ENCODE data around the gene YY1AP1.
"Not testable (repeated sequence)": the region's sequence is repeated elsewhere in the genome, so short reads cannot be mapped to it uniquely, and the experiment has no call there.

The YY1AP1 gene

GRCh38 chr1:155640367-155640766 lies 48.2 kb downstream of the YY1AP1 start:
- no peak for TF ChIP-seq CTCF (IDR thresholded peaks at IDR 0.05; ENCODE audit: poor library complexity, severe bottlenecking)
- Histone ChIP-seq H3K27me3 (ENCODE audit: insufficient read depth, poor library complexity, severe bottlenecking) (no peaks in the 10 kb centered on the region), H3K4me1 (ENCODE audit: insufficient read depth, poor library complexity, severe bottlenecking) (peaks cover 3% of the 10 kb centered on the region), H3K36me3 (ENCODE audit: low read depth) (peaks cover 5% of the 10 kb centered on the region), H3K4me3 (ENCODE audit: severe bottlenecking) (no peak overlapping the region), H3K27ac (ENCODE audit: poor library complexity, severe bottlenecking) (no peak overlapping the region), H3K9me3 (ENCODE audit: severe bottlenecking) (peaks cover 12% of the 10 kb centered on the region)
- DNase-seq (ENCODE audit: low spot score): no peak
- ATAC-seq (ENCODE audit: low read depth): no peak

GRCh38 chr1:155636397-155637153 lies 52.0 kb downstream of the YY1AP1 start:
- Histone ChIP-seq H3K36me3 (ENCODE audit: low read depth) (no peaks in the 10 kb centered on the region), H3K27me3 (ENCODE audit: insufficient read depth, poor library complexity, severe bottlenecking) (no peaks in the 10 kb centered on the region), H3K4me3 (ENCODE audit: severe bottlenecking) (no peak overlapping the region), H3K9me3 (ENCODE audit: severe bottlenecking) (no peaks in the 10 kb centered on the region), H3K27ac (ENCODE audit: poor library complexity, severe bottlenecking) (no peak overlapping the region), H3K4me1 (ENCODE audit: insufficient read depth, poor library complexity, severe bottlenecking) (no peaks in the 10 kb centered on the region)
- ATAC-seq (ENCODE audit: low read depth) (no peak), DNase-seq (ENCODE audit: low spot score) (no peak)
- no peak for TF ChIP-seq CTCF (IDR thresholded peaks at IDR 0.05; ENCODE audit: poor library complexity, severe bottlenecking)

- DNase-seq (ENCODE audit: low spot score); H3K9me3 ChIP-seq (ENCODE audit: severe bottlenecking): not testable (repeated sequence)
Observed at GRCh38 chr1:155626428-155626827, 62.1 kb downstream of the YY1AP1 start.

GRCh38 chr1:155623357-155623756 lies 65.2 kb downstream of the YY1AP1 start:
- no peak for DNase-seq (ENCODE audit: low spot score)
- no peaks in the 10 kb centered on the region for H3K36me3 ChIP-seq (ENCODE audit: low read depth)
- H3K4me3 ChIP-seq (ENCODE audit: severe bottlenecking): no peak overlapping the region
- H3K9me3 ChIP-seq (ENCODE audit: severe bottlenecking): no peaks in the 10 kb centered on the region
- no peaks in the 10 kb centered on the region for H3K4me1 ChIP-seq (ENCODE audit: insufficient read depth, poor library complexity, severe bottlenecking)
- TF ChIP-seq CTCF (IDR thresholded peaks at IDR 0.05; ENCODE audit: poor library complexity, severe bottlenecking): no peak
- H3K27me3 ChIP-seq (ENCODE audit: insufficient read depth, poor library complexity, severe bottlenecking): no peaks in the 10 kb centered on the region
- H3K27ac ChIP-seq (ENCODE audit: poor library complexity, severe bottlenecking): no peak overlapping the region
- ATAC-seq (ENCODE audit: low read depth): no peak

More at GRCh38 chr1:155626428-155626827, 62.1 kb downstream of the YY1AP1 start:
- ATAC-seq (ENCODE audit: low read depth); H3K27ac ChIP-seq (ENCODE audit: poor library complexity, severe bottlenecking); H3K4me1 ChIP-seq (ENCODE audit: insufficient read depth, poor library complexity, severe bottlenecking); H3K36me3 ChIP-seq (ENCODE audit: low read depth); H3K4me3 ChIP-seq (ENCODE audit: severe bottlenecking); H3K27me3 ChIP-seq (ENCODE audit: insufficient read depth, poor library complexity, severe bottlenecking): not testable (repeated sequence)

GRCh38 chr1:155622191-155622590 lies 66.4 kb downstream of the YY1AP1 start:
- Histone ChIP-seq H3K27ac (ENCODE audit: poor library complexity, severe bottlenecking) (no peak overlapping the region), H3K36me3 (ENCODE audit: low read depth) (no peaks in the 10 kb centered on the region), H3K27me3 (ENCODE audit: insufficient read depth, poor library complexity, severe bottlenecking) (no peaks in the 10 kb centered on the region), H3K4me1 (ENCODE audit: insufficient read depth, poor library complexity, severe bottlenecking) (no peaks in the 10 kb centered on the region), H3K9me3 (ENCODE audit: severe bottlenecking) (no peaks in the 10 kb centered on the region), H3K4me3 (ENCODE audit: severe bottlenecking) (no peak overlapping the region)
- no peak for DNase-seq (ENCODE audit: low spot score)
- ATAC-seq (ENCODE audit: low read depth): no peak
- TF ChIP-seq CTCF (IDR thresholded peaks at IDR 0.05; ENCODE audit: poor library complexity, severe bottlenecking): no peak

- not testable (repeated sequence) for ATAC-seq (ENCODE audit: low read depth); H3K4me3 ChIP-seq (ENCODE audit: severe bottlenecking); DNase-seq (ENCODE audit: low spot score); H3K9me3 ChIP-seq (ENCODE audit: severe bottlenecking); H3K27ac ChIP-seq (ENCODE audit: poor library complexity, severe bottlenecking); H3K4me1 ChIP-seq (ENCODE audit: insufficient read depth, poor library complexity, severe bottlenecking); H3K27me3 ChIP-seq (ENCODE audit: insufficient read depth, poor library complexity, severe bottlenecking)
- H3K36me3 ChIP-seq (ENCODE audit: low read depth): peaks cover 14% of the 10 kb centered on the region
Observed at GRCh38 chr1:155613226-155613625, 75.3 kb downstream of the YY1AP1 start.

- not testable (repeated sequence) for H3K4me1 ChIP-seq (ENCODE audit: insufficient read depth, poor library complexity, severe bottlenecking); H3K9me3 ChIP-seq (ENCODE audit: severe bottlenecking); H3K27me3 ChIP-seq (ENCODE audit: insufficient read depth, poor library complexity, severe bottlenecking); DNase-seq (ENCODE audit: low spot score)
- ATAC-seq (ENCODE audit: low read depth): peak; percentile 33
- Histone ChIP-seq H3K27ac (ENCODE audit: poor library complexity, severe bottlenecking) (peak overlapping the region; percentile 41), H3K4me3 (ENCODE audit: severe bottlenecking) (peak overlapping the region; percentile 66), H3K36me3 (ENCODE audit: low read depth) (peaks cover 14% of the 10 kb centered on the region)
Observed at GRCh38 chr1:155610257-155610647, 78.3 kb downstream of the YY1AP1 start.

Measured in RWPE2 (cell line).